HEK293 (cell line): Measurements from ENCODE around the gene TMEM87B.

Experiments used
- CTCF ChIA-PET: fragments of 350-600 bp; formaldehyde crosslinking; extraction: SDS; loops from one replicate; lab custom pipeline; 2021; ENCODE audit warnings: antibody characterized with exemption; lab: Yijun Ruan, JAX
- POLR2A ChIA-PET: fragments of 300-600 bp; formaldehyde crosslinking; extraction: SDS; loops from one replicate; lab custom pipeline; 2020; ENCODE audit warnings: antibody characterized with exemption, inconsistent platforms; lab: Yijun Ruan, JAX
- H3K27ac ChIP-seq: fragments of 200-500 bp; sonication (Bioruptor generic); 2 replicates; pipeline ENCODE4 v1.5.1; 2014; ENCODE audit warnings: low read depth, low read length, control low read depth, inconsistent platforms; ENCODE audit errors: extremely low read depth
- H3K36me3 ChIP-seq, 2 experiments: fragments of 200-500 bp in 1 of 2; sonication (Bioruptor generic) in 1 of 2; 1 replicate in 1 of 2; 2 replicates in 1 of 2; pipeline ENCODE4 v1.5.1; 2014 to 2017; ENCODE audit warnings: inconsistent platforms in 2 of 2, low read length in 2 of 2; ENCODE audit not compliant: control insufficient read depth in 2 of 2, insufficient read depth in 1 of 2
- H3K4me1 ChIP-seq: fragments of 200-500 bp; sonication (Bioruptor generic); 2 replicates; pipeline ENCODE4 v1.5.1; 2014; ENCODE audit warnings: mild to moderate bottlenecking, low read length, inconsistent platforms; ENCODE audit not compliant: control insufficient read depth, insufficient read depth
- H3K4me3 ChIP-seq: 2 replicates; pipeline ENCODE4 v1.5.1; 2011; ENCODE audit warnings: low read depth, mild to moderate bottlenecking, control low read depth, low read length, moderate library complexity
- H3K9me3 ChIP-seq: fragments of 200-500 bp; sonication (Bioruptor generic); 2 replicates; pipeline ENCODE4 v1.5.1; 2014; ENCODE audit warnings: low read depth, low read length, inconsistent platforms; ENCODE audit not compliant: control insufficient read depth, insufficient read depth
- ELK4 ChIP-seq: IDR thresholded peaks from 2 replicates; pipeline ENCODE4 v1.6.1; 2011; ENCODE audit warnings: mild to moderate bottlenecking, low read depth, low read length, borderline replicate concordance
- HOXC10 ChIP-seq: sonication (generic); formaldehyde crosslinking; IDR thresholded peaks from 2 replicates; pipeline ENCODE4 v1.8.1; 2023; ENCODE audit warnings: mild to moderate bottlenecking, missing genetic modification reagents
- INSM2 ChIP-seq: fragments of 450-650 bp; formaldehyde crosslinking; IDR thresholded peaks from 2 replicates; pipeline ENCODE4 v1.5.1; 2016; ENCODE audit warnings: missing biosample characterization, missing genetic modification characterization
- KLF16 ChIP-seq: fragments of 450-650 bp; formaldehyde crosslinking; IDR thresholded peaks from 2 replicates; pipeline ENCODE4 v1.5.1; 2017; ENCODE audit warnings: missing biosample characterization, missing genetic modification characterization
- KLF7 ChIP-seq: fragments of 450-650 bp; formaldehyde crosslinking; IDR thresholded peaks from 2 replicates; pipeline ENCODE4 v1.5.1; 2016; ENCODE audit warnings: missing biosample characterization, missing genetic modification characterization, borderline replicate concordance
- PATZ1 ChIP-seq: fragments of 450-650 bp; formaldehyde crosslinking; IDR thresholded peaks from 2 replicates; pipeline ENCODE4 v1.5.1; 2016; ENCODE audit warnings: missing biosample characterization, missing genetic modification characterization
- PRDM4 ChIP-seq: fragments of 450-650 bp; formaldehyde crosslinking; IDR thresholded peaks from 2 replicates; pipeline ENCODE4 v1.5.1; 2017; ENCODE audit warnings: missing biosample characterization, missing genetic modification characterization
- WT1 ChIP-seq: fragments of 450-650 bp; formaldehyde crosslinking; IDR thresholded peaks from 2 replicates; pipeline ENCODE4 v1.5.1; 2016; ENCODE audit warnings: missing biosample characterization, missing genetic modification characterization
- ZBTB21 ChIP-seq: fragments of 450-650 bp; formaldehyde crosslinking; IDR thresholded peaks from 2 replicates; pipeline ENCODE4 v1.5.1; 2017; ENCODE audit warnings: missing biosample characterization, missing genetic modification characterization
- ZBTB8A ChIP-seq: fragments of 450-650 bp; formaldehyde crosslinking; IDR thresholded peaks from 2 replicates; pipeline ENCODE4 v1.5.1; 2016; ENCODE audit warnings: missing biosample characterization, missing genetic modification characterization
- ZNF175 ChIP-seq: fragments of 450-650 bp; formaldehyde crosslinking; IDR thresholded peaks from 2 replicates; pipeline ENCODE4 v1.5.1; 2016; ENCODE audit warnings: missing biosample characterization, missing genetic modification characterization
- ZNF19 ChIP-seq: fragments of 450-650 bp; formaldehyde crosslinking; IDR thresholded peaks from 2 replicates; pipeline ENCODE4; 2016; ENCODE audit warnings: missing biosample characterization, missing genetic modification characterization, low read depth
- ZNF248 ChIP-seq: fragments of 450-650 bp; formaldehyde crosslinking; IDR thresholded peaks from 2 replicates; pipeline ENCODE4 v1.5.1; 2017; ENCODE audit warnings: missing biosample characterization, missing genetic modification characterization
- ZNF26 ChIP-seq: fragments of 450-650 bp; formaldehyde crosslinking; IDR thresholded peaks from 2 replicates; pipeline ENCODE4 v1.5.1; 2016; ENCODE audit warnings: missing biosample characterization, missing genetic modification characterization
- ZNF280C ChIP-seq: fragments of 450-650 bp; formaldehyde crosslinking; IDR thresholded peaks from 2 replicates; pipeline ENCODE4 v1.5.1; 2016; ENCODE audit warnings: missing biosample characterization, missing genetic modification characterization
- ZNF311 ChIP-seq: fragments of 450-650 bp; formaldehyde crosslinking; IDR thresholded peaks from 2 replicates; pipeline ENCODE4 v1.5.1; 2017; ENCODE audit warnings: missing biosample characterization, missing genetic modification characterization, borderline replicate concordance
- ZNF350 ChIP-seq: fragments of 450-650 bp; formaldehyde crosslinking; IDR thresholded peaks from 2 replicates; pipeline ENCODE4 v1.5.0; 2017; ENCODE audit warnings: missing biosample characterization, mild to moderate bottlenecking, missing genetic modification characterization
- ZNF488 ChIP-seq: fragments of 450-650 bp; formaldehyde crosslinking; IDR thresholded peaks from 2 replicates; pipeline ENCODE4 v1.5.1; 2016; ENCODE audit warnings: missing biosample characterization, missing genetic modification characterization
- ZNF501 ChIP-seq: fragments of 450-650 bp; formaldehyde crosslinking; IDR thresholded peaks from 2 replicates; pipeline ENCODE4 v1.5.1; 2016; ENCODE audit warnings: missing biosample characterization, missing genetic modification characterization
- ZNF558 ChIP-seq: fragments of 450-650 bp; formaldehyde crosslinking; IDR thresholded peaks from 2 replicates; pipeline ENCODE4 v1.5.1; 2016; ENCODE audit warnings: missing biosample characterization, missing genetic modification characterization
- ZNF585B ChIP-seq: fragments of 450-650 bp; formaldehyde crosslinking; IDR thresholded peaks from 2 replicates; pipeline ENCODE4 v1.5.1; 2016; ENCODE audit warnings: missing biosample characterization, missing genetic modification characterization
- ZNF645 ChIP-seq: fragments of 450-650 bp; formaldehyde crosslinking; IDR thresholded peaks from 2 replicates; pipeline ENCODE4; 2016; ENCODE audit warnings: missing biosample characterization, missing genetic modification characterization
- ZNF837 ChIP-seq: fragments of 450-650 bp; formaldehyde crosslinking; IDR thresholded peaks from 2 replicates; pipeline ENCODE4 v1.5.1; 2016; ENCODE audit warnings: missing biosample characterization, missing genetic modification characterization
- ZSCAN30 ChIP-seq: fragments of 450-650 bp; IDR thresholded peaks from 2 replicates; pipeline ENCODE4 v1.5.1; 2018; ENCODE audit warnings: missing biosample characterization, mild to moderate bottlenecking, missing genetic modification characterization, moderate library complexity

Gene TMEM87B

GRCh38 chr2:112164876-112165275 is 109.8 kb downstream of the TMEM87B start (continued):
- TF ChIP-seq ZNF488 (tag by site-specific recombination) (no peak), ZNF19 (tag by site-specific recombination) (no peak), ZNF26 (tag by site-specific recombination) (no peak), ZNF645 (tag by site-specific recombination) (no peak), PATZ1 (no peak), ZNF585B (no peak), INSM2 (tag by site-specific recombination) (no peak), ZNF311 (tag by site-specific recombination) (no peak), ZNF280C (tag by site-specific recombination) (no peak), KLF7 (no peak), ZNF501 (tag by site-specific recombination) (no peak), ZBTB8A (no peak)

GRCh38 chr2:112165296-112165695 is 110.2 kb downstream of the TMEM87B start:
- CTCF ChIA-PET: interaction anchor here (0.6 kb wide), 1 partner anchor 111 kb away, joined by 3 read pairs; no protein-coding TSS in a partner anchor
- Histone ChIP-seq H3K4me3 (no peak overlapping the region), H3K27ac (no peak overlapping the region), H3K4me1 (no peaks in the 10 kb centered on the region), H3K9me3 (no peaks in the 10 kb centered on the region), H3K36me3 (no peaks in the 10 kb centered on the region)
- POLR2A ChIA-PET: no interaction called here
- TF ChIP-seq ZBTB21 (tag by site-specific recombination) (no peak), KLF16 (tag by site-specific recombination) (no peak), ZNF248 (tag by site-specific recombination) (no peak), PRDM4 (tag by site-specific recombination) (no peak), WT1 (tag by site-specific recombination) (no peak), HOXC10 (CRISPR knock-in tag) (no peak), ZSCAN30 (tag by site-specific recombination) (no peak), ZNF311 (tag by site-specific recombination) (no peak), ZNF837 (no peak), ZNF558 (tag by site-specific recombination) (no peak), ZNF175 (tag by site-specific recombination) (no peak), ZNF350 (no peak), ELK4 (no peak)
